Measurements from ENCODE around the gene NOS1.
A peak's percentile ranks its signal among the peaks of the same experiment; 100 is the strongest.

NOS1 gene

DNA sequence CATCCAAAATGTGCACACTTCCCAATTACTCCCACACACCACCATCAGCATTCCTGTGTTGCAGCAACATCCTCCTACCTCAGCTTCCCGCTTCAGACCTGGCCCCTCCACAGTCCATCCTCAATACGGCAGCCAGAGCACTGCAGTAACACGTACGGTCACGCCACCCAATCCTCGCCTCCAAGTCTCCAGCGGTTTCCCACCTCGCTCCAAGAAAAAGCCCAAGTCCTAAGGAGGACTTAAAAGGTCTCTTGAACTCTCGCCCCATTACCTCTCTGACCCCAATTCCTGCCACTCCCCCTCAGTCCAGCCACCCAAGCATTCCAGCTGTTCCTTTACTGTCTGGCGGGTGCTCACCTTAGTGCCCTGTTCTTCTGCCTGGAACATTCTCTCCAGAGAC, 183.1 kb downstream of the NOS1 start:
- H3K27ac Mint-ChIP-seq: peak overlapping the region; percentile 32
- peaks cover 26% of the 10 kb centered on the region for H3K36me3 Mint-ChIP-seq
- H3K27me3 Mint-ChIP-seq: no peaks in the 10 kb centered on the region
- peaks cover 34% of the 10 kb centered on the region for H3K4me1 Mint-ChIP-seq
- no peaks in the 10 kb centered on the region for H3K9me3 Mint-ChIP-seq
- H3K4me3 Mint-ChIP-seq: no peak overlapping the region

DNA sequence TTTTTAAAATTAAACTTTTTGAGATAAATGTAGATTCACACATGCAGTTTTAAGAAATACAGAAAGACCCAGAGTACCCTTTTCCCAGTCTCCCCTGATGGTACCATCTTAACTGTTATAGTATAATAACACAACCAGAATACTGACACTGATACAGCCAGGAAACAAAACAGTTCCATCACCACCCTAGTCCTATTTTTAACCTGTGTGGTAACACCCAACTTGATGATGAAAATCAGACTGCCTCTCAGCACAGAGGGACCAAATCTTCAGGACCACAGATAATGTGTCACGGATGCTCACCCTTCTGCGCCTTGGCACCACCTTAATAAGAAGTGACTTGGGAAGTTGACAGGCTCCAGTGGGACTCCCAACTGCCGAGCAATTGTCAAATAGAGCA, 189.3 kb downstream of the NOS1 start:
- H3K27me3 Mint-ChIP-seq: no peaks in the 10 kb centered on the region
- H3K36me3 Mint-ChIP-seq: peaks cover 17% of the 10 kb centered on the region
- no peak overlapping the region for H3K4me3 Mint-ChIP-seq
- no peak overlapping the region for H3K27ac Mint-ChIP-seq
- no peaks in the 10 kb centered on the region for H3K9me3 Mint-ChIP-seq
- peaks cover 19% of the 10 kb centered on the region for H3K4me1 Mint-ChIP-seq

DNA sequence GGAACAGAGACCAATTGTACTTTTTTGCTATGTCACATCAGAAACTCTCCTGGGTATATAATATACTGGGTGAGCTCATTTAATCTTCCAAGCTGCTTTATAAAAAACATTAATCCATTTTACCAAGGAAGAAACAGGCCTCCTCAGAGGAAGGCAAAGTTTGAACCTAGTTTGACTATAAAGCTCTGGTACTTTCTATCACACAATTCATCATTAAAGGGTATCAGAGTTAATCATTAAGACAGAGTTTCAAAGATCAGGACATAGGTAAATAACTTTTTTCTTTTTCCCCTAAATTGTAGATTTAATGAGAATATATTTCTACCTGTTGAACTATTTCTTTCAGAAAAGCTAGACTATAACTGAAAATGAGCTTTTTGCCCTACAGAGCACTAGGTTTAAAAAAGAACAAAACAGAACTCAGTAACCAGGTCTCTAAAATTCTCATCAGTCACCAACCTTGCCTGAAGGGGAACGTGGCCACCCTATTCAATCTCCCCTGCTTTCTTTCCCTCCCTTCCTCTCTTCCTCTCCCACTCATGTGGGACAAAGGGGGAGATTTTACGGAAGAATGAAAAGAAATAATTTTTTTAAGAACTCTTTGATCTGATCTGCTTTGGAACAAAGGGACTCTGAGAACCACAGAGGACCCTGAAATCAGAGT, 189.8 kb downstream of the NOS1 start:
- peaks cover 17% of the 10 kb centered on the region for H3K36me3 Mint-ChIP-seq
- H3K4me1 Mint-ChIP-seq: peaks cover 20% of the 10 kb centered on the region
- H3K4me3 Mint-ChIP-seq: no peak overlapping the region
- no peaks in the 10 kb centered on the region for H3K9me3 Mint-ChIP-seq
- H3K27ac Mint-ChIP-seq: peak overlapping the region; percentile 70
- H3K27me3 Mint-ChIP-seq: no peaks in the 10 kb centered on the region

DNA sequence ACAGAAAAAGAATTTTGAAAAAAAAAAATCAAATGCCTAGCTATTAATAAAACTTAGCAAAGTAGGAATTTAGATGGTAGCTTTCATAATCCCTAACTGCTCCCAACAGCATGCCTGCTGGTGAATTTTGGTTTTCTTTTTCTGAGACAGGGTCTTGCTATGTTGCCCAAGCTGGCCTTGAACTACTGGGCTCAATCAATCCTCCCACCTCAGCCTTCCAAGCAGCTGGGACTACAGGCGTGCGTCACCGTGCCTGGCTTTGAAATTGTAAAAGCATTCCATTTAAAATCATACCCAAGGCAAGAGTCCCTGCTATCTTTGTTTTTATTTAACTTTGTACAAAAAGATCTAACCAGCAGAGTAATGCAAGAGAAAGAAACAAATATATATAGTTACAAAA, 191.9 kb downstream of the NOS1 start:
- H3K4me3 Mint-ChIP-seq: no peak overlapping the region
- H3K9me3 Mint-ChIP-seq: no peaks in the 10 kb centered on the region
- no peaks in the 10 kb centered on the region for H3K27me3 Mint-ChIP-seq
- H3K36me3 Mint-ChIP-seq: peaks cover 12% of the 10 kb centered on the region
- no peak overlapping the region for H3K27ac Mint-ChIP-seq
- peaks cover 14% of the 10 kb centered on the region for H3K4me1 Mint-ChIP-seq

DNA sequence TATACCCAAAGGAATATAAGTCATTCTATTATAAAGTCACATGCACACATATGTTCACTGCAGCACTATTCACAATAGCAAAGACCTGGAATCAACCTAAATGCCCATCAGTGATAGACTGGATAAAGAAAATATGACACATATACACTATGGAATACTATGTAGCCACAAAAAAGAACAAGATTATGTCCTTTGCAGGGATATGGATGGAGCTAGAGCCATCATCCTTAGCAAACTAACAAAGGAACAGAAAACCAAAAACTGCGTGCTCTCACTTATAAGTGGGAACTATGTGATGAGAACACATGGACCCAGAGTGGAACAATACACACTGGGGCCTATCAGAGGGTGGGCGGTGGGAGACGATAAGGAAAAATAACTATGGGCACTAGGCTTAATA, 192.4 kb downstream of the NOS1 start:
- no peak overlapping the region for H3K27ac Mint-ChIP-seq
- no peak overlapping the region for H3K4me3 Mint-ChIP-seq
- H3K27me3 Mint-ChIP-seq: no peaks in the 10 kb centered on the region
- H3K36me3 Mint-ChIP-seq: peaks cover 12% of the 10 kb centered on the region
- no peaks in the 10 kb centered on the region for H3K9me3 Mint-ChIP-seq
- H3K4me1 Mint-ChIP-seq: peaks cover 14% of the 10 kb centered on the region

DNA sequence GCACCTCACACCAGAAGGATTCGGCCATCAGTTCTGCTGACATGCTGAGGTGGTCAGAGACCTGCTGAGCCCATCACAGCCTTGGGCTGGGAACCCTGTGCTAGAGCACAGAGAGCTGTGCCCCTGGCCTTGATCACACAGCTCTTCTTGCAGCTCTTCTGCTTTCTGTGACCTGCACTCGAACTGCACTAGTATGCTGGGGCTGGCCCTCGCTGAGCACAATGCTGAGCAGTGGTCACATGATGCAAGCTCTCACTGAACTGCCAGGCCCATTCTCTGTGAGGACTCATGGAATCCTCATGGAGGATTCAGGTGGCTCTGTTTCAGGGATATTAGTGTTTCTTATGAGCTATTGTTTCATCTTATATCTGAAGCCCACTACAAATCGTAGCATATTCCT, 193.7 kb downstream of the NOS1 start:
- H3K36me3 Mint-ChIP-seq: peaks cover 10% of the 10 kb centered on the region
- no peaks in the 10 kb centered on the region for H3K27me3 Mint-ChIP-seq
- H3K27ac Mint-ChIP-seq: no peak overlapping the region
- H3K4me1 Mint-ChIP-seq: peaks cover 14% of the 10 kb centered on the region
- no peak overlapping the region for H3K4me3 Mint-ChIP-seq
- H3K9me3 Mint-ChIP-seq: no peaks in the 10 kb centered on the region

DNA sequence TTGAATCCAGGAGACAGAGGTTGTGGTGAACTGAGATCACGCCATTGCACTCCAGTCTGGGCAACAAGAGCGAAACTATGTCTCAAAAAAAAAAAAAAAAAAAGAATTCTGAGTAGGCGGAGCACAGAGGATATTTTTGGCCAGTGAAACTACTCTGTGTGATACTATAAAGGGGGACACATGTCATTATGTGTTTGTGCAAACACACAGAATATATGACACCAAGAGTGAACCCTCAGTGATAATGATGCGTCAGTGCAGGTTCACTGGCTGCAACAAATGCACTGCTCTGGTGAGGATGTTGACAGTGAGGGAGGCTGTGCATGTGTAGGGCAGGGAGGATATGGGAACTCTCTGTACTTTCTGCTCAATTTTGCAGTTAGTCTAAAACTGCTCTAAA, 195.3 kb downstream of the NOS1 start:
- H3K4me3 Mint-ChIP-seq: no peak overlapping the region
- H3K4me1 Mint-ChIP-seq: peaks cover 12% of the 10 kb centered on the region
- H3K27me3 Mint-ChIP-seq: no peaks in the 10 kb centered on the region
- no peaks in the 10 kb centered on the region for H3K9me3 Mint-ChIP-seq
- H3K27ac Mint-ChIP-seq: no peak overlapping the region
- peaks cover 4% of the 10 kb centered on the region for H3K36me3 Mint-ChIP-seq

DNA sequence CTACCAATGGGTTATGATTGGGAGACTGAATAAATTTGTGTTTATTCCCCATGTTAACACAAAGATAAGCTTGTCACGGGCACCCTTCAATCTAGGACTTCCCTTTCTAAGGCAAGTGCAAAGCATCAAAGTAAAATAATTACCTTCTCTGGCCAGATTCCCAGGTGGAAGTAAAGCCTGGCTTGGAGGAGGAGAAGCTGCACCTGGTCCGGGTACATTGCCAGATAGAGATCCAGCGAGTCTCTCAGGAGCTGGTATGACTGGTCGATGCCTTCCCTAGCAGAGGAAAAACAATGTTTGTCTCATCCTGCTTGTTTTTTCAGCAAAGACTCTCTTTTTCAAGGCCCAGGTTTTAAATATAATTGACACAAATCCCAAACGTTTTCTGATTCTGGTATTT, 196.1 kb downstream of the NOS1 start:
- Mint-ChIP-seq H3K27ac (no peak overlapping the region), H3K9me3 (no peaks in the 10 kb centered on the region), H3K4me1 (peaks cover 8% of the 10 kb centered on the region), H3K36me3 (peaks cover 7% of the 10 kb centered on the region), H3K4me3 (no peak overlapping the region), H3K27me3 (no peaks in the 10 kb centered on the region)

DNA sequence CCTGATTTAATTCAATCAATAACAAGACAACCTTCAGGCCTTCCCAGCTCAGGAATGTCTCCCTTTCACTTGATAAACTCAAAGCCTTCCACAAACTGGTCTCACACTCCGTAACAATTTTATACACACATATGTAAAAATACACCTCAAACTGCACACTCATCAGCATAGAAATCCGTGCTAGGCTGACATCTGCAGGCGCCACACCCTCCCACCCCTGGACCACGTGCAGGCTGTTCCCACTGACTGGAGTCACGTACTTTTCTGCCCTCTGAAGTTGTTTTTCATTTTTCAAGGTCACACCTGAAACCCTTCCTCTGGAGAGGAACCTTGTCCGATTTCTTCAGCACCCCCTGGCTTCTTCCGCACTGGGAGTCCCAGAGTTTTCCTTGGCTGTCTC, 198.8 kb downstream of the NOS1 start:
- Mint-ChIP-seq H3K4me1 (peaks cover 5% of the 10 kb centered on the region), H3K4me3 (no peak overlapping the region), H3K36me3 (peaks cover 14% of the 10 kb centered on the region), H3K27me3 (no peaks in the 10 kb centered on the region), H3K9me3 (no peaks in the 10 kb centered on the region), H3K27ac (peak overlapping the region; percentile 46)

DNA sequence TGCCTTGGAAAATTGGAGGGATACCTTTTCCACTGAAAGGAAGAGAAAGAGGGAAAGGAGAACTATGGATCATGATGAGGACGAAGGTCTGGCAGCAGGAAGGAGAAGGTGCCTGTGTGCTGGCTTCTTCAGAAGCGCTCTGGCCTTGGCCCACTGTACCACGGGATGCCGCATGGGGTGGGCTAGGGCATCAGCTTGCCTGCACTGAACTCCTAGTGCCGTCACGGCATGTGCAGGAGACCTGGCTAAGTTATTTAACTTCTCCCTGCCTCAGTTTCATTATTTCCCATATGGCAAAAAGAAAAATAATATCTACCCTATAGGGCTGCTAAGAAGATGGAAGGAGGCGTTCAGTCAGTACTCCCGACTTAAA, 199.3 kb downstream of the NOS1 start:
- Mint-ChIP-seq H3K36me3 (peaks cover 17% of the 10 kb centered on the region), H3K9me3 (no peaks in the 10 kb centered on the region), H3K4me3 (no peak overlapping the region), H3K27me3 (no peaks in the 10 kb centered on the region), H3K4me1 (peaks cover 4% of the 10 kb centered on the region), H3K27ac (no peak overlapping the region)

DNA sequence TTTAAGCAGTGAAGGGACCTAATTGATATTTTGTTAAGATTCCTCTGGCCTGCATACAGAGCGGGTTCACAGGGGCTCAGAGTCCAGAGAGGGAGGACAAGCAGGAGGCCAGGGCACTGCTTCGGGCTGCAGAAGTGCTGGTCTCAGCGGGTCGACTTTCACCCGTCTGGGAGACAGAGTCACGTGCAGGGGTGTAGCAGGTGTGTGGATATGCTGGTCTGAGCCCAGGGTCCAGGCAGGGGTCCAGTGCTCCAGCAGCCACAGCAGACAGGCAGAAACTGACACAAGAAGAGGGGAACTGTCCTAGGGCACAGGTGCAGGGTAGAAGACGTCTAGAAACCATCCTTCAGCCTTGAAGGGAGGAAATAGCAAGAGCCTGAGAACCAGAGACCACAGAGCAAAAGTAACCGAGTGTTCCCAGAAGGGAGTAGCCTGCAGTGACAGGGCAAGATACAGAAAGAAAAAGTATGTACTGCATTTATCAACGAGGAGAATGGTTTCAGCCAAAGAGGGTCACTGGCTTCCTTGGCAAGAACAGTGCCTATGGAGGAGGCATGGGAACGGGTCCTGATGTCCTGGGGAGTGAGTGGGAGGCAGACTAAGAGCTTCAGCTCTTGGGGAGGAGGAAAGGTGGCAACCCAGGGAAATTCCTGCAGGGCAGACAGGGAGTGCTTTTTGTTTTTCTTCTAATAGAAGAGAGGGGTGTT, 199.8 kb downstream of the NOS1 start:
- no peak overlapping the region for H3K4me3 Mint-ChIP-seq
- H3K36me3 Mint-ChIP-seq: peaks cover 16% of the 10 kb centered on the region
- no peaks in the 10 kb centered on the region for H3K9me3 Mint-ChIP-seq
- H3K27ac Mint-ChIP-seq: peak overlapping the region; percentile 84
- no peaks in the 10 kb centered on the region for H3K4me1 Mint-ChIP-seq
- H3K27me3 Mint-ChIP-seq: no peaks in the 10 kb centered on the region

DNA sequence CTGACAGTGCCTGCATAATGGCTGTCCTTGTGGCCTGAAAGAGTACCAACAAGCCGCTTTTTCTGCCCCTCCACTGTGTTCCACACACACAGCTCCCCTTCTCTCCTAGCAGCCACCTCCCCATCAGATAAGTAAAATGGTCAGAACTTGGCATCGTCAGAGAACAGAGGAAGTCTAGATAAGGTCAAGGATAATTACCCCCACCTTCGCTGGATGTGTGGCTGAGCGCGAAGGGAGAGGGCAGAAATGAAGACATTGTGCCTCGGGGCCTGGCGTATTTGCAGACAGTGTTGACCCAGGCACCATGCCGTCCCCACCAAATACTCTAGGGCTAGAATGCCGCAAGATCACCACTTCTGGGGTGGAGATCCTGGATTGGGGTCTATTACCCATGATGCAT, 201.8 kb downstream of the NOS1 start:
- no peak overlapping the region for H3K27ac Mint-ChIP-seq
- no peak overlapping the region for H3K4me3 Mint-ChIP-seq
- no peaks in the 10 kb centered on the region for H3K4me1 Mint-ChIP-seq
- H3K36me3 Mint-ChIP-seq: peaks cover 23% of the 10 kb centered on the region
- H3K27me3 Mint-ChIP-seq: no peaks in the 10 kb centered on the region
- H3K9me3 Mint-ChIP-seq: no peaks in the 10 kb centered on the region

DNA sequence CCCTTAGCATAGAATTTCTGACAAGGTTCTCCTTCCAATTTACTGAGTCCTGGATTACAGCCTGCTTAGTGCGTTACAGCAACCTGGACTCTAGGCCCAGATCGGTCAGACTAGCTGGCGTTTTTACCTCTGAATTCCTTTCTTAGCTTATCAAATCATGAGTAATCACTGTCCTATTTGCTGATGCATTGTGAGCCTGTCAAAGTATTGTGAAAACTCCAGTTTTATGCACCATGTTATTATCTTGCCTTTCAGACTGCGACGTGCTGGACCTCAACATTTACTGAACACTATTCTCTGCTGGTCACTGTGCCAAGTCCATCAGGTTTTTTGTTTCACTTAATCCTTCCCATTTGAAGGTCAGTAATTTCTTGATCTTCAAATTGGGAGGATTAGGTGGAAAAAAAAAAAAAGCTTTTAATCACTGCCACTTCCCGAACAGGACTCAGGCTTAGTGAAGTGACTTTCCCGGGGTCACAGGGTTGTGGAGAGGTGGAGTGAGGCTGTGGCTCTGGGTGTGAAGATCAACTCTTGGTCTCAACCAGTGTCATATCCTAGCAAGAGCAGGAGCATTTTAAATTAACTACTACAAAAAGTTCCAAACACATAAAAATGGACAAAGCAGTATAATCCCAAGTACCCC, 202.4 kb downstream of the NOS1 start:
- no peaks in the 10 kb centered on the region for H3K27me3 Mint-ChIP-seq
- no peak overlapping the region for H3K27ac Mint-ChIP-seq
- peaks cover 23% of the 10 kb centered on the region for H3K36me3 Mint-ChIP-seq
- no peaks in the 10 kb centered on the region for H3K4me1 Mint-ChIP-seq
- H3K9me3 Mint-ChIP-seq: no peaks in the 10 kb centered on the region
- H3K4me3 Mint-ChIP-seq: no peak overlapping the region
